Panc1 (cell line): ENCODE measurements around the gene SELENOI. TPM values are rescaled to one million over a fixed set of nuclear protein-coding genes. Genes with fewer than 3 reads are reported as not detected.

Experiments used
- ATAC-seq: fragments of 200-7000 bp; cut with Tn5 transposase; 2 replicates; pipeline ENCODE4 v1.9.1; 2020; ENCODE audit warnings: mild to moderate bottlenecking, moderate library complexity
- BruUV-seq: library from RNA; stranded (reverse); fragments of 400-500 nt; replicated peaks from 2 replicates; lab custom pipeline; 2021; lab: Mats Ljungman, UMichigan
- CTCF ChIA-PET: fragments of 300-600 bp; sonication (Branson Sonifier 250); formaldehyde crosslinking; loops from one replicate; lab custom pipeline; 2022; ENCODE audit warnings: antibody characterized with exemption; lab: Charles Lee
- POLR2A ChIA-PET: fragments of 300-600 bp; sonication (Branson Sonifier 250); formaldehyde crosslinking; loops from one replicate; lab custom pipeline; 2022; ENCODE audit warnings: antibody characterized with exemption; lab: Charles Lee
- DNase-seq: peaks from one replicate; pipeline ENCODE4 v3.0.0-alpha.2; 2010; ENCODE audit warnings: low read depth, low spot score
- H3K27ac ChIP-seq: 2 replicates; pipeline ENCODE4 v1.5.1; 2011; ENCODE audit warnings: mild to moderate bottlenecking, low read length, inconsistent platforms
- H3K27me3 ChIP-seq: fragments of 200-500 bp; sonication (Bioruptor generic); 2 replicates; pipeline ENCODE4 v1.6.0; 2014; ENCODE audit warnings: low read length, inconsistent platforms; ENCODE audit not compliant: control insufficient read depth, insufficient read depth
- H3K36me3 ChIP-seq: fragments of 200-500 bp; sonication (Bioruptor generic); 2 replicates; pipeline ENCODE4 v1.5.1; 2014; ENCODE audit warnings: inconsistent platforms, mild to moderate bottlenecking, low read length, moderate library complexity; ENCODE audit not compliant: control insufficient read depth, insufficient read depth
- H3K4me1 ChIP-seq: 2 replicates; pipeline ENCODE4 v1.5.1; 2011; ENCODE audit warnings: inconsistent platforms, mild to moderate bottlenecking, low read length, moderate library complexity; ENCODE audit not compliant: control insufficient read depth, insufficient read depth
- H3K4me3 ChIP-seq, 2 experiments: 2 replicates each; pipeline ENCODE4 v1.5.1; 2011 to 2012; ENCODE audit warnings: low read depth in 2 of 2, low read length in 2 of 2, mild to moderate bottlenecking in 2 of 2, inconsistent platforms in 1 of 2, moderate library complexity in 1 of 2
- H3K9me3 ChIP-seq: fragments of 200-500 bp; sonication (Bioruptor generic); 2 replicates; pipeline ENCODE4 v1.5.1; 2014; ENCODE audit warnings: low read depth, mild to moderate bottlenecking, inconsistent platforms, low read length, moderate library complexity; ENCODE audit not compliant: control insufficient read depth, insufficient read depth
- POLR2AphosphoS5 ChIP-seq: IDR thresholded peaks from 2 replicates; pipeline ENCODE4 v1.6.1; 2012; ENCODE audit warnings: mild to moderate bottlenecking, low read depth, low read length, moderate library complexity
- SIN3A ChIP-seq: IDR thresholded peaks from 2 replicates; pipeline ENCODE4 v1.6.1; 2012; ENCODE audit warnings: low read depth, mild to moderate bottlenecking, low read length, moderate library complexity, borderline replicate concordance; ENCODE audit not compliant: insufficient read depth
- TCF7L2 ChIP-seq: IDR thresholded peaks from 2 replicates; pipeline ENCODE4 v1.6.1; 2011; ENCODE audit warnings: mild to moderate bottlenecking, low read depth, low read length, inconsistent platforms
- in situ Hi-C: cut with HindIII; loops from 2 replicates; pipeline ENCODE4 v1.10.0; 2016; ENCODE audit warnings: low sequenced_read_pairs, low pct_unique_long_range_greater_than_20kb
- intact Hi-C: fragments of 100-400 bp; cut with micrococcal nuclease; formaldehyde crosslinking; loops from one replicate; pipeline ENCODE4 v1.10.0; 2022; ENCODE audit not compliant: unreplicated experiment
- total RNA-seq: library from RNA; stranded (reverse); gene quantifications from one replicate; pipeline ENCODE4 v1.2.1, GENCODE V29; 2021; ENCODE audit not compliant: unreplicated experiment
- TF ChIP-seq, protein P1 (sequence below): fragments of 450-650 bp; IDR thresholded peaks from 2 replicates; pipeline ENCODE4 v1.5.1; 2017; ENCODE audit warnings: mild to moderate bottlenecking
- TF ChIP-seq, protein P2 (sequence below), 2 experiments: IDR thresholded peaks; 2 replicates each; pipeline ENCODE4 v1.6.1; 2011 to 2012; ENCODE audit warnings: low read depth in 2 of 2, control low read depth in 1 of 2, low read length in 1 of 2, mild to moderate bottlenecking in 1 of 2, moderate library complexity in 1 of 2; ENCODE audit not compliant: insufficient read depth in 1 of 2

Gene SELENOI
- total RNA-seq, 1 experiment from 2014 or later: 28.5 TPM

DNA sequence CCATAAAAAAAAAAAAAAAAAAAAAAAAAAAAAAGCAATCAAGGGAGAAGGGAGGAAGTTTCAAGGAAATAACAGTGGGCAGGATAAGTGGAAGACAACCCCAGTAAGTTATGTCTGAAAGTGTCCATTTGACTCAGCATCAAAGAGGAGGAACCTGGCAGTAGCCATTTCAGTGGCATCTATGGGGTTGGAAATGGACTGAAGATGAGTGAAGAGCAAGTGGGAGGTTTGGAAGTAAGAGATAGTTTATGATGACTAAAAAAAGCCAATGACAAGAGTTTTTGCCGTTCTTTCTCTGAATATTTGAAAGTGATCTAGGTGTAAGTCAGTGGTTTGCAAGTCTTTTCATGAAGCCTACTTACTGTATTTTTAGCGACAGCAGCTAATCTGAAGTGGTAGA is 9.2 kb upstream of the SELENOI start:
- no peak for DNase-seq
- Histone ChIP-seq H3K36me3 (no peaks in the 10 kb centered on the region), H3K9me3 (no peaks in the 10 kb centered on the region), H3K27ac (no peak overlapping the region), H3K4me1 (no peaks in the 10 kb centered on the region), H3K27me3 (no peaks in the 10 kb centered on the region), H3K4me3 (no peak overlapping the region)
- ChIA-PET POLR2A (no interaction called here), CTCF (no interaction called here)
- TF ChIP-seq TCF7L2: no peak
- TF ChIP-seq, protein P1, sequence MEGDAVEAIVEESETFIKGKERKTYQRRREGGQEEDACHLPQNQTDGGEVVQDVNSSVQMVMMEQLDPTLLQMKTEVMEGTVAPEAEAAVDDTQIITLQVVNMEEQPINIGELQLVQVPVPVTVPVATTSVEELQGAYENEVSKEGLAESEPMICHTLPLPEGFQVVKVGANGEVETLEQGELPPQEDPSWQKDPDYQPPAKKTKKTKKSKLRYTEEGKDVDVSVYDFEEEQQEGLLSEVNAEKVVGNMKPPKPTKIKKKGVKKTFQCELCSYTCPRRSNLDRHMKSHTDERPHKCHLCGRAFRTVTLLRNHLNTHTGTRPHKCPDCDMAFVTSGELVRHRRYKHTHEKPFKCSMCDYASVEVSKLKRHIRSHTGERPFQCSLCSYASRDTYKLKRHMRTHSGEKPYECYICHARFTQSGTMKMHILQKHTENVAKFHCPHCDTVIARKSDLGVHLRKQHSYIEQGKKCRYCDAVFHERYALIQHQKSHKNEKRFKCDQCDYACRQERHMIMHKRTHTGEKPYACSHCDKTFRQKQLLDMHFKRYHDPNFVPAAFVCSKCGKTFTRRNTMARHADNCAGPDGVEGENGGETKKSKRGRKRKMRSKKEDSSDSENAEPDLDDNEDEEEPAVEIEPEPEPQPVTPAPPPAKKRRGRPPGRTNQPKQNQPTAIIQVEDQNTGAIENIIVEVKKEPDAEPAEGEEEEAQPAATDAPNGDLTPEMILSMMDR: no peak
- TF ChIP-seq, protein P2, sequence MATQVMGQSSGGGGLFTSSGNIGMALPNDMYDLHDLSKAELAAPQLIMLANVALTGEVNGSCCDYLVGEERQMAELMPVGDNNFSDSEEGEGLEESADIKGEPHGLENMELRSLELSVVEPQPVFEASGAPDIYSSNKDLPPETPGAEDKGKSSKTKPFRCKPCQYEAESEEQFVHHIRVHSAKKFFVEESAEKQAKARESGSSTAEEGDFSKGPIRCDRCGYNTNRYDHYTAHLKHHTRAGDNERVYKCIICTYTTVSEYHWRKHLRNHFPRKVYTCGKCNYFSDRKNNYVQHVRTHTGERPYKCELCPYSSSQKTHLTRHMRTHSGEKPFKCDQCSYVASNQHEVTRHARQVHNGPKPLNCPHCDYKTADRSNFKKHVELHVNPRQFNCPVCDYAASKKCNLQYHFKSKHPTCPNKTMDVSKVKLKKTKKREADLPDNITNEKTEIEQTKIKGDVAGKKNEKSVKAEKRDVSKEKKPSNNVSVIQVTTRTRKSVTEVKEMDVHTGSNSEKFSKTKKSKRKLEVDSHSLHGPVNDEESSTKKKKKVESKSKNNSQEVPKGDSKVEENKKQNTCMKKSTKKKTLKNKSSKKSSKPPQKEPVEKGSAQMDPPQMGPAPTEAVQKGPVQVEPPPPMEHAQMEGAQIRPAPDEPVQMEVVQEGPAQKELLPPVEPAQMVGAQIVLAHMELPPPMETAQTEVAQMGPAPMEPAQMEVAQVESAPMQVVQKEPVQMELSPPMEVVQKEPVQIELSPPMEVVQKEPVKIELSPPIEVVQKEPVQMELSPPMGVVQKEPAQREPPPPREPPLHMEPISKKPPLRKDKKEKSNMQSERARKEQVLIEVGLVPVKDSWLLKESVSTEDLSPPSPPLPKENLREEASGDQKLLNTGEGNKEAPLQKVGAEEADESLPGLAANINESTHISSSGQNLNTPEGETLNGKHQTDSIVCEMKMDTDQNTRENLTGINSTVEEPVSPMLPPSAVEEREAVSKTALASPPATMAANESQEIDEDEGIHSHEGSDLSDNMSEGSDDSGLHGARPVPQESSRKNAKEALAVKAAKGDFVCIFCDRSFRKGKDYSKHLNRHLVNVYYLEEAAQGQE (IDR thresholded peaks at IDR 0.05; ENCODE audit: insufficient read depth in 1 of 2, low read depth in 2 of 2, low read length in 1 of 2): no peak
- no peak for TF ChIP-seq SIN3A
- no peak for TF ChIP-seq POLR2AphosphoS5
- no peak for ATAC-seq
- no TSS peak for BruUV-seq
- intact Hi-C loops (loop anchor here (10.0 kb wide), 1 partner anchor 92 kb away; the partner anchor contains the start of genes HADHA and HADHB), in situ Hi-C loops (no loop called here)

DNA sequence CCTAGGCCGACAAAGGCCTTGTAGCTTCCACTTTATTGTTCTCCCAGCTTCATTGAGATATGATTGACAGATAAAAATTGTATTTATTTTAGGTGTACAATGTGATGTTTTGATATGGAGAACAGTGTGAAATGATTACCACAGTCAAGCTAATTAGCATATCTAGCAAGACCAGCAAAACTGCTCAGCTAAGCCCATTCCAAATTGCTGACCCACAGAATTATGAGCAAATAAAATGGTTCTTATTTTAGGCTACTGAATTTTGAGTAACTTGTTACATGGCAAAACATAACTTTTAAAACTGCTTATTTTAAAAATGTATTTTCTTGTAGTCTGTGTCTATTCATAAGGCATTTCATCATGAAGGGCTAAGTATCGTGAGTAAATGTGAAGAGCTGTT is 8.6 kb upstream of the SELENOI start:
- no peaks in the 10 kb centered on the region for H3K9me3 ChIP-seq
- H3K4me1 ChIP-seq: no peaks in the 10 kb centered on the region
- no TSS peak for BruUV-seq
- in situ Hi-C loops: no loop called here
- POLR2A ChIA-PET: no interaction called here
- CTCF ChIA-PET: no interaction called here
- intact Hi-C loops: loop anchor here (10.0 kb wide), 1 partner anchor 92 kb away; the partner anchor contains the start of genes HADHA and HADHB
- H3K27me3 ChIP-seq: no peaks in the 10 kb centered on the region
- no peaks in the 10 kb centered on the region for H3K36me3 ChIP-seq
- H3K4me3 ChIP-seq: no peak overlapping the region
- no peak for ATAC-seq
- H3K27ac ChIP-seq: no peak overlapping the region
- TF ChIP-seq, protein P2 (IDR thresholded peaks at IDR 0.05; ENCODE audit: insufficient read depth in 1 of 2, low read depth in 2 of 2, low read length in 1 of 2): no peak
- TF ChIP-seq TCF7L2: no peak
- TF ChIP-seq SIN3A: no peak
- TF ChIP-seq, protein P1: no peak
- no peak for TF ChIP-seq POLR2AphosphoS5
- DNase-seq: no peak
